Putamen (tissue), 1 donor: ENCODE results near the gene MYPOP.
"Not testable (repeated sequence)": the region's sequence is repeated elsewhere in the genome, so short reads cannot be mapped to it uniquely, and the experiment has no call there.

ENCODE experiments used
- DNase-seq: peaks from one replicate; pipeline ENCODE4 v3.0.0-alpha.2; 2016; ENCODE audit warnings: low spot score

The MYPOP gene

DNA sequence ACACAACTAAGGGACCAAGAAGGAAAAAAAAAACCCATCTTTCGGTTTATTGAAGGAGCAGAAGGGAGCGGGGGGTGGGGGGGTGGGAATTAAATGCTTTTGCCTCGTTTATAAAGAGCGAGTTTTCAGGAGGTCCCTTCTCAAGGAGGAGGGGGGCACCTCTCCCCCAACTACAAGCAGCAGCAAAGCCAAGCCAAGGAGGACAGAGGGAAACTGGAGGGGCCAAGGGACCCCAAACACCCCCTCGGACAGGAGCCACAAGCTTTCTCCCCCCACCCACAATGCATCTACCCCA is 18.9 kb downstream of the MYPOP start:
- DNase-seq: no peak

DNA sequence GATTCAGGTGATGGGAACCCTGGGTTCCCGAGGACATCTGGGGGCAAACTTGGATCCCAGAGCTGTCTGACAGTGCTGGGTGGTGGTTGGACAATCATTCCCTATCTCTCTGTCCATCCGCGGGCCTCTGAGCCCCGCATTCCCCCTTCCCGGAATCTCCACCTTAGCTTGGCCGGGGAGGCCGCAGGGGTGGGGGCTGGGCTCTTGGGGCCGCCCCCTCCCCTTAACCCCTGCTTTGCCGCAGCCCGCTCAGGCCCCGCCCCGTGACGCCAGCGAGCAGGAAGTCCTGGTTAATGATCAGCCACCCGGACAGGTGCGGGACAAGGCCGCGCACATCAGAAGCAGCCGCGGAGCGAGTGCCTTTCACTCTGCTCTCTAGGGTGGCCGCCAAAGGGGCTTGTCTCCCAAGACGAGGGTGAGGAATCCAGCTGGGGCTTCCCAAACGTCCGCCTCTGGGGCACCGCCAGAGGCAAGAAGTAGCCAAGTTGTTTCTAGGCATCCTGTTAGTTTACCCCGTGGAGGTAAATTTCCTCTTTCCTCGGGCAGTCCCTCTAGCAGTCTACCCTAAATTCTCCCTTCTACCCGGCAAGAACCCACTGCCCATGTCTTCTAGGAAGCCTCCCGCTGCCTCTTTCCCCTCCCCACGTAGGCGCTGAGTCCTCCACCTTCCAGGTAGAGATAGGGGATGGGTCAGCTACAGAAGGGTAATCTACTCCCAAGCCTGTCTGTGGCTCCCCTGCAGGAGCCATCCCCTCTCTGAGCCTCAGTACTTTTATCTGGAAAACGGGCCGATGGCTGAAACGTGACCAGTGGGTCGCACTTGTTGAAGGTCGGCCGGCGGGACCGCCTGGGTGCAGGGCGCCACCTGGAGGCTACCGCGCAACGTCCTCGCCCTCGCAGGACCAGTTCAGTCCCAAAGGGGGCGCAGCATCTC is 19.5 kb downstream of the MYPOP start:
- peak; percentile 41 for DNase-seq

DNA sequence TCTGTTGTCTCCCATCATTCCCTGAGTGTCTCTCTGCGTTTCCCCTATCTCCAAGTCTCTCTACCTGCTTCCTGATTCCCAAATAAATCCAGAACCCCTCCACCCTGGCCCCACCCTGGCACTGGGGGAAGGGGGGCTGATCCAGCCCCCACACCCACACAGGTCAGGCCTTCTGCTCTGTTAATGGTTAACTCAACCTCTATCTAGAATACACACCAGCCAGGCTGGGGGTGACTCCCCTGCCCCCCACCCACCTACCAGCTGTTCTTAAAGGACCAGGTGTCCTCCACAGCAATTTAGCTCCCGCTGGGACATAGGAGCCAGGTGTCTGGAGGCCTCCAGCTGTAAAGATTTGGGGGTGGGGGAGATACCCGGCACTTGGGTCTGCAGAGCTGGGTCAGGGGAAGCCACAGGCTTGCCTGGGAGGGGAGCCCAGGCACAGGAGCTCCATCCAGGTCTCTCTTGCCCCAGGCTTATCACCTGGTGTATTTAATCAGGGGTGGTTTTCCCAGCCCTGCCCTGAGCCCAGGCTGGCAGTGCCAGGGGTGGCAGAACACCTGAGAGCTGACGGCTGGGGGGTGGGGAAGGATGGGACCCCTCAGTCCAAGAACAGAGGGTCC is 20.4 kb downstream of the MYPOP start:
- no peak for DNase-seq

DNA sequence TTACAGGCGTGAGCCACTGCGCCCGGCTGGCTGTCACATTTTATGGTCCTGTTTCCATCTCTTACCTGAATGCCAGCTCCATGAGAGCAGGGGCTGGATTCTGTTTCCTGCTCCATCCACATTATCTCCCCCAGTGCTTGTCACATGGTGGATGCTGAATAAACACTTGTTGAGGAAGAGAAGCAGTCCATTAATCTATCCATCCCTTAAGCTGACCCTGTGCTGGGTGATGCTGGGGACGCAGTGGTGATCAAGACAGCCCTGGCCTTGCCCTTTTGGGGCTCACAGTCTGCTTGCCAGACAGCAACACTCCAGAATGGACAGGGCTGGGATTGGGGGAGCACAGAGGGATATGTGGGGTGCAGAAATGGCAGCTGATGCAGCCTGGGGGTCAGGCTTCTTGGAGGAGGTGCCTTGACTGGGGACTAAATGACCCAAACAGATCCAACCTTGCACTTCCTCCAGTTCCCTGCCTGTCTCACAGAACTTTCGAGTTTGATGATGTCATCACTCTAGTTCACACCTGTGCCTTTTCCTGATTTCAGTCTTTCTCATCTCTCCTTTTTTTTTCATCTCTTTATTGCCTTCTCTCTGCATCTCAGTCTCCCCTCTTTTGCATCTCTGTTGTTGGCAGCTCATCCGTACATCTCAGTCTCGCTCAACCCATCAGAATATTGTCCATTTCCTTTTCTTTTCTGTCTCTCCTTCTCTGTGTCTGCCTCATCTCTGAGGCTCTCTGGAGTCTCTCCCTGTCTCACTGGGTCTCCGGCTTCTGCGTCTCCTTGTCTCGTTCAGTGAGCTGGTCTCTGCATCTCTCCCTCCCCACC is 21.1 kb downstream of the MYPOP start:
- no peak for DNase-seq

DNA sequence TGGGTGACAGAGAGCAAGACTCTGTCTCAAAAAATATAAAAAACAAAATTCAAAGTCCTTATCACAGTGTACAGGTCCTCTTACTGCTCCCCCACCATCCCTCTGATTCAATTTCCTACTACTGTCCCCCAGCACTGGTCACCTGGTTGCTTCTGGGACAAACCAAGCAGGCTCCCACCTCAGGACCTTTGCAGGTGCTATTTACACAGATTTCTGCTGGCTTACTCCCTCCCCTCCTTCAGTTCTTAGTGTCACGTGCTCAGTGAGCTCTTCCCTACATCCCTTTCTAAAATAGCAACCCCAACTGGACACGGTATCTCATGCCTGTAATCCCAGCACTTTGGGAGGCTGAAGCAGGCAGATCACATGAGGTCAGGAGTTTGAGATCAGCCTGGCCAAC is 22.4 kb downstream of the MYPOP start:
- no peak for DNase-seq

DNA sequence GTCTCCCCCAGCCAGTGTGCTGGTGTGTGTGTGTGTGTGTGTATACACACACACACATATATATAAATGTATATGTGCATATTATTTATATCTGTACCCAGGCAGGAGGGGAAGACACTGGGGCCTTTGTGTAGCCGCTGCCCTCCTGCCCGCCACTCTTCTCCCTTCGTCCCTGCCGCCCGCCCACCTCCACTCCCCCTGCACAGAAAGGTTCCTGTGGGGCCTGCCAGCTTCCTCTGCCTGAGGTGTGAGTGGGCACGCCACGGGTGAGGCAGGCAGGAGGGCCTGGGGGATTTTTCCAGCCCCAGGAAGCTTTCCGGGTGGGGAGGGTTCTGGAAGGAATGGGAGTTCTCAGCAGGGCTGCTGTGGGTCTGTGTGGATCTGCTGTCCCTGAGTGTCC is 23.4 kb downstream of the MYPOP start:
- DNase-seq: no peak

DNA sequence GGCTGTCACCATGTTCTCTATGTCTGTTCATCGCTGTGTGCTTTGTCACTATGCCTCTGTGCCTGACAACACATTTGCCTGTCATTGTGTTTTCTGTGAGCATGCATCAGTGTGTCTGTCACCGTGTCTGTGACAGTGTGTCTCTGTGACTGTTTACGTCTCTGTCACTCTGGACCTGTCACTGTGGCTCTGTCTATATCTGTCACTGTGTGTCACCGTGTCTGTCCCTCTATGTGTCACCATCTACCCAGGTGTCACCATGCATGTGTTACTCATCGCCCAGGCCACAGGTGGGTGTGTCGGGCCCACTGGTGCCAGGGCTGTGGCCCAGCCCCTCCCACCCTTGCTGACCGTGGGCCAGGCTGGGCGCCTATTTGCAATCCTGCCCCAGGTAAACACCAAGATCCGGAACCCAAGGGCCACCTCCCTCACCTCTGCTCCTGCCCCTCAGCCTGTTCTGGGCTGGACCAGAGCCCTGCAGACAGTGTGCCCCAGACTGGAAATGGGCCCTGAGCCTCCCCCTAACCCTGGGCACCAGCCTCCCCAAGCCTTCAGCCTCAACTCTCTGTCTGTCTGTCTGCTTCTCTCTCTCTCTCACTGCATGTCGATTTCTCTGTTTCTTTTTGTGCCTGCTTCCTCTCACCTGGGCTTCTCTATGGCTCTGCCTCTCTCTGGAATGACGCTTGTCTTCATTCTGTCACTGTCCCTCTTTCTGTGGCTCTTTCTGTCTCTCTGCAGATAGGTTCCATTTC is 24.2 kb downstream of the MYPOP start:
- DNase-seq: no peak

DNA sequence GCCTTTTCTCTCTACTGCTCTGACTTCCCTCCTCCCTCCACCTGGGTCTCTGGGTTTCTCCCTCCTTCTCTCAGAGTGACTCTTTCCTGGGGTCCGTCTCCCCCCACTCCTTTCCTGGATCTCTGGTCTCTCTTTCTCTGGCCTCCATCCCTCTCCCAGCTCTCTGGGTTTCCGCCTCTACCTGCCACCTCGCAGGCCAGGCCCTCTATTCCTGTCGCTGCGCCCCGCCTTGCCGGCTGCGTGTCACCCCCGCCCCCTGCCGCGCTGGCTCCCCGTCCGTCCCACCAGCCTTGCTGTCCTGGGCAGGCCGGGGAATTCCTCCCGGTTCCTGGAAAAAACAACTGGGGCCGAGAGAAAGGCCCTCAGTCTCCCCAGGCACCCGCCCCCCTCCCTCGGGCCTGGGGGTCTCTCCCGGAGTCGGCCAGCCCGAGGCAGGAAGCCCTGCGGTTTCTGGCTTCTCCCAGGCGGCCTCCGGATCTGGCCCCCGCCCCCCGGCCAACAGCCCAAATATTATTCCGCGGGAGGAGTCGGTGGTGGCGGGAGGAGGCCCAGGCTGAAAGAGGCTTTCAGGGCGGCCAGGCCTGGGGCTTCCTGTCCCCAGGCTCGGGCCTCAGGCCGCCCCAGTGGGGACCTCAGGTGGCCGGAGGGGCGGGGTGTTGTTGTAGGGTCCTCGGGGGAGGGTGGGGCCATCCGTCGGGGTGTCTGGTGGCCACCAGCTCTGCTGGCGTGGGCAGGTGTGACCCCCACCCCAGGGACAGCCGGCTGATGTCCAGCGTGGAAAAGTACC is 25.8 kb downstream of the MYPOP start:
- no peak for DNase-seq

DNA sequence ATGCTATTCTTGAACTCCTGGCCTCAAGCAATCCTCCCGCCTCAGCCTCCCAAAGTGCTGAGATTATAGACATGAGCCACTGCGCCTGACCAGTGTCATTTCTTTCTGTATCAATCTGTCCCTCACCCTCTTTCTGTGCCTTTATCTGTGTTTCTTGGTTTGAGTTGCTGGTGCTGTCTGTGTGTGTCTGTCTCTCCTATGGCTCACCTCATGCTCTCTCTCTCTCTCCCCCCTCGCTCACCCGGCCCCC is 26.3 kb downstream of the MYPOP start:
- no peak for DNase-seq

DNA sequence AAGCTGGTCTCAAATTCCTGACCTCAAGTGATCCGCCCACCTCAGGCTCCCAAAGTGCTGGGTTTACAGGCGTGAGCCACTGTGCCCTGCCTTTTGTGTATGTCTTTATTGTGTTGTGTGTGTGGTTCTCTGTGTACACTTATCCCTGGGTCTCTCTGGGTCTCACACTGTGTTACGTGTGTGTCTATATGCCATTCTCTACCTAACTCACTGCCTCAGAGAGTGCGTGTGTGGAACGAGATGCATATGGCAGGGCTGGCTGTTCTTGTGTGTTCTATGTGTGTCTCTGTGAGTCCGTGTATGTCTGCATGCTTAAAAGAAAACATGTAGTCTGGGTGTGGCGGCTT is 27.8 kb downstream of the MYPOP start:
- no peak for DNase-seq

DNA sequence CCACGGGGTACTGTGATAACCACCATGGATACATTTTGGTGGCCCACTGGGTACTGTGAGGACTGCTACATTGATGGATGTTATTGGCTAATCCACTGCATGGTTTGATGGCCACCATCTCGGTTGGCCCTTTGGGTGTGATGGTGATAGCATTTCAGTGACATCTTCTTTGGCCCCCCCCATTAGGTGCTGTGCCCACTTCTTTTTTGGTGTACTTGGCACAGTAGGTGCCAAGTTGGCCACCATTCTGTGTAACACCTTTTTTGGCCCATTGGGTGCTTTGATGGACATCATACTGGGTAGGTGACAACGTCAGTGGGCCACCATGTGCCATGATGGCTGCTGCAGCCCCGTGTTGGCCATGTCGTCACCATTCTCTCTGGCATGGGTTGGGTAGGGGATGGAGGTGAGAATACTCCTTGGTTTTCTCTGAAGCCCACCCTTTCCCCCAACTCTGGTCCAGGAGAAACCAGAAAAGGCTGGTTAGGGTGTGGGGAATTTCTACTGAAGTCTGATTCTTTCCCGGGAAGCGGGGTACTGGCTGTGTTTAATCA is 29.1 kb downstream of the MYPOP start:
- DNase-seq: no peak

DNA sequence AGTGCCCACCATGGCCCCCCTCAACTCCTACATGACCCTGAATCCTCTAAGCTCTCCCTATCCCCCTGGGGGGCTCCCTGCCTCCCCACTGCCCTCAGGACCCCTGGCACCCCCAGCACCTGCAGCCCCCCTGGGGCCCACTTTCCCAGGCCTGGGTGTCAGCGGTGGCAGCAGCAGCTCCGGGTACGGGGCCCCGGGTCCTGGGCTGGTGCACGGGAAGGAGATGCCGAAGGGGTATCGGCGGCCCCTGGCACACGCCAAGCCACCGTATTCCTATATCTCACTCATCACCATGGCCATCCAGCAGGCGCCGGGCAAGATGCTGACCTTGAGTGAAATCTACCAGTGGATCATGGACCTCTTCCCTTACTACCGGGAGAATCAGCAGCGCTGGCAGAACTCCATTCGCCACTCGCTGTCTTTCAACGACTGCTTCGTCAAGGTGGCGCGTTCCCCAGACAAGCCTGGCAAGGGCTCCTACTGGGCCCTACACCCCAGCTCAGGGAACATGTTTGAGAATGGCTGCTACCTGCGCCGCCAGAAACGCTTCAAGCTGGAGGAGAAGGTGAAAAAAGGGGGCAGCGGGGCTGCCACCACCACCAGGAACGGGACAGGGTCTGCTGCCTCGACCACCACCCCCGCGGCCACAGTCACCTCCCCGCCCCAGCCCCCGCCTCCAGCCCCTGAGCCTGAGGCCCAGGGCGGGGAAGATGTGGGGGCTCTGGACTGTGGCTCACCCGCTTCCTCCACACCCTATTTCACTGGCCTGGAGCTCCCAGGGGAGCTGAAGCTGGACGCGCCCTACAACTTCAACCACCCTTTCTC is 30.1 kb downstream of the MYPOP start:
- no peak for DNase-seq

DNA sequence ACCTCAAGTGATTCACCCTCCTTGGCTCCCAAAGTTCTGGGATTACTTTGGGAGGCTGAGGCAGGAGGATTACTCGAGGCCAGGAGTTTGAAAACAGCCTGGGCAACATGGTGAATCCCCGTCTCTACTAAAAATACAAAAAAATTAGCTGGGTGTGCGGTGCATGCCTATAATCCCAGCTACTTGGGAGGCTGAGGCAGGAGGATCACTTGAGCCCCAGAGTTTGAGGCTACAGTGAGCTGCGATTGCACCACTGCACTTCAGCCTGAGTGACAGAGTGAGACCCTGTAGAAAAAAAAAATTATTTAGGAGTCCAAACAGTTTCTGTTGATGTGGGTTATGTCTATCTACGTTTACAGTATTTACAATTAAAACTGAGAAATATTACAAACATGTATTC is 31.6 kb downstream of the MYPOP start:
- no peak for DNase-seq

DNA sequence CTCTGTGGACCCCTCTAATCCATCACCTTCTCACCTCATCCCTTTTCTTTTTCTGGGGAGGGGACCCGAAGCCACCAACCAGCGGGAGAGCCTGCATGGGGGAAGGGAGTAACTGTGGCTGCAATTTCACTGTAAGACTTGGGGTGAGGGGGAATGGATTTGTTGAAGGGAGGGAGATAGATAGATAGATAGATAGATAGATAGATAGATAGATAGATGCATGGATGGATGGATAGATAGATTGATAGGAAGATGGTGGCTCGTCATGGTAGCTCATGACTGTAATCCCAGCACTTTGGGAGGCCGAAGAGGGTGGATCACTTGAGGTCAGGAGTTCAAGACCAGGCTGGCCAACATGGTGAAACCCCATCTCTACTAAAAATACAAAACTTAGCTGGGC is 35.2 kb downstream of the MYPOP start:
- not testable (repeated sequence) for DNase-seq

DNA sequence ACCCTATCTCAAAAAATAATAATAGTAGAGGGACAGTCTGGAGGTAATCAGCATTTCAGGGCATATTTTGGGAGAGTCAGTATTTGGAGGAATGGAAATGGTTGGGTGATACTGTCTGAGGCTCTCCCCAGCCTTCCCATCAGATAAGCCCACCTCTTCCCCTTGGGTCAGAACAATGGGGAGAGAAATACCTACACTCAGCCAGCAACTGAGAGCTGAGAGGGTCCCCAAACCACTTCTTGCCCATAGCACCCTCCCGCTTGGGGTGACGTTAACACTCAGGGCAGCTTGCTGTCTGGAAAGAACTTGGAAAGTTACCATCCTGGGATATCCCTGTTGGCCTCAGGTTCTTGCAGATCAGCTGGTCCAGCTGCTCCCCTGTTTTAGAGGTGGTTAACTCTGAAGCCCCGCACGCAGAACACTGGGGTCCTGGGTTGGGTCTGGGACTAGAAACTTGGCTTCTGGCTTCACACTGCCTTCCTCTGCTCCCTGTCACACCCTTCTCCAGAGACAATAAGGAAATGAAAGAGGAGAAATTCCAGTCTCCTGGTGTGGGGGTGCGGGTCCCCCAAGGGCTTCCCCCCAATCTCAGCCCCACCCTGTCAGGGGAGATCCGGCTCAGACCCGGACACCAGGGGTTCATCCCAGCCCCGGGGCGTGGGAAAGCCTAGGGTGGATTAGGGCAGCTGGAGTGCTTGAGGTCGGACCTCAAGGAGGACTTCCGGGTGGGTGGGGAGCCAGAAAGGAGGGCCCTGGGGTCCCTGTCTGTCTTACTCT is 35.8 kb downstream of the MYPOP start:
- no peak for DNase-seq

DNA sequence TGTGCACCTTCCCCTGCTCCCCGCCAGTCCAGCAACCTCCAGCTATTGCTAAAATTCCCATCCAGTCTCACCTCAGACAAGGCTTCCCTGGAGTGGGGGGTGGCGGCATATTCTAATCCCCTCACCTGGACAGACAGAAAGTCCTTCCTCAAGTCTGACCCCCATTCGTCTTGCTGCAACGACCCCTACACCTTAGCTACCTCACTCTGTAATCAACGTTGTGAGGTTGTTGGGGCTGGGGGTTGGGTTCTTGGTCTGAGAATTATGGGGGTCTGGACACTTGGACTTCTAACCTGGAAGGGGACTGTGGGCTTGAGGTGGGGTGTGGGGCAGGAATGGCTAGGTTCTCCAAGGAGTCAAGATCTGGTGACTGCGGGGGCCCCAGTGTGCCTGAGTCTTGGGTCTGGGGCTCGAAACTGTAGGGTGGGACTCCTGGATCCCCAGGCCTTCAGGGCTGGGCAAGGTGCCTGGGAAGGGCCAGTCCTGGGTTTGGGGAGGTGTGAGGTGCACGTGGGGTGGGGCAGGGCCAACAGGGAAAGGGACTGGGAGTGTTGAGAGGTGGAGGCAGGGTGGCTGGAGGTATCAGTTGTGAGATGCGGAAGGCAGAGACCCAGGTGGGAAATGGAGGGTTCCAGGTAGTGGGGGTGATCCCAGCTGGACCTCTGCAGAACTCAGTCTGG is 37.0 kb downstream of the MYPOP start:
- no peak for DNase-seq

DNA sequence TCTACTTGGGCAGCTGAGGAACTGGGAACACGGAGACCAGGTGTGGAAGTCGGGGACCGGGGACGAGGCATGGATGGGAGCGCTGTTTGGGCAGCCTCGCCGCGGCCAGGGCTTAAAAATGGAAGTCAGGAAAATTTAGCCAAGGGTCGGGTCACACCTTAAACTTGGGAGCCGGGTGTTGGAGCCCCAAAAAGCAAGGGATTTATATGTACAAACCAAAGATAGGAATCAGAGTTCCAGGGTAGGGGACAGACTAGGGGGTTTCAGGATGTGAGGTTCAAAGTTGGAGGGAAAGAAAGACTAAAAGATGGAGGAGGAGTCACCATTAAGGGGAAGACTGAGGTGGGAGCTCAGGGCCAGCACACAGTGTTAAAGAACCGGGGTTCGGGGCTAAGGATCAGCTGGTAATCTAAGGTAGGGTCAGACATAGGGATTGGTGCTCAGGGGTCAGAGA is 37.8 kb downstream of the MYPOP start:
- DNase-seq: no peak

DNA sequence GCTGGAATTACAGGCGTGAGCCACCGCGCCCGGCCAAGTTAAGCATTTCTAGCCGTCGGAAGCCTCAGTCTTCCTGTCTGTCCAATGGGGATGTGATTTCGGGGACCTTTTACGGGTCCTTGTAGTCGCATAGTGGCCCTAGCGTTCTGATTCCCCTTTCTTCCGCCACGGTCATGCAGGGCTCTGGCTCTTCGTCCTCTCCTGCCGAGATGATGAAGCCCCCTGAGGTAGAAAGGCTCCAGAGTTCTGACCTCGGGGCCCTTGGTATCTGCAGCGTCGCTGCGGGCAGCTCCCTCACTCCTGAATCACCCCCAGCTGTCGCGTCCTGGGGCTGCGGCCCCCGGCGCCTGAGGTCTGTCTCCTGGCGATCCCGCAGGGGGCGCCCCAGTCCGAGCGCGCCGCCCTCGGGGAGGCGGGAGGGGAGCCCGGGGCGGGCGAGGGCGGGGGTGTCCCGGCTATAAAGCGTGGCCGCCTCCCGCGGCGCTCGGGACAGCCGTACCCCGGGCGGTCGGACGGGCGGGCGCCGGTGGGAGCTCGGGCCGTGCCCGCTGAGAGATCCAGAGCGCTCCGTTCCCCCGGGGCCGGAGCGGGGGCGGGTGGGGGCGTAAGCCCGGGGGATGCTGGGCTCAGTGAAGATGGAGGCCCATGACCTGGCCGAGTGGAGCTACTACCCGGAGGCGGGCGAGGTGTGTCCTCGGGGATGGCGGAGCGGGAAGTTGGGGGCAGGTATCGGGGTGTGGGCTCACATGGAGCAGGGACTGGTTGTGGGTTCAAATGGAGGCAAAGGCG is 38.4 kb downstream of the MYPOP start, which contains the start of gene FOXA3:
FOXA3 (plus strand) TSS at position 487 of the 789 bp plus-strand sequence; CDS start at position 618, 131 bp downstream.
- no peak for DNase-seq
